Spleen (tissue), 7 donors: Measurements from ENCODE around the gene TEKT5.

Experiments used
- CTCF ChIP-seq, 11 experiments: fragments of 200-600 bp in 7 of 11; fragments of 450-650 bp in 4 of 11; sonication (generic) in 4 of 11; IDR thresholded peaks in 8 of 11; conservative IDR thresholded peaks in 3 of 11; 1 replicate in 7 of 11; 2 replicates in 4 of 11; pipeline versions ENCODE4 v1.4.0 to v1.8.0; 2016 to 2021; ENCODE audit warnings: antibody characterized with exemption in 11 of 11, inconsistent platforms in 4 of 11, mild to moderate bottlenecking in 1 of 11
- POLR2A ChIP-seq, 3 donors: fragments of 450-650 bp; IDR thresholded peaks; one replicate each; pipeline ENCODE4 v1.5.1; 2017; ENCODE audit warnings: antibody characterized with exemption in 3 of 3, mild to moderate bottlenecking in 1 of 3
- POLR2AphosphoS5 ChIP-seq, 3 donors: sonication (generic); formaldehyde crosslinking; IDR thresholded peaks; one replicate each; pipeline ENCODE4 v1.5.1; 2017; ENCODE audit warnings: antibody characterized with exemption in 3 of 3
- donor health status: DM: no; HTN: no; CAD: no; lungs with moderate emphysema.
- donor health status: DM: no; HTN: no; CAD: no.
- donor health status: DM: no; HTN: no; CAD: no.

- no peak for TF ChIP-seq CTCF (IDR thresholded peaks at IDR 0.05 in 8 of 11, conservative IDR thresholded peaks at IDR 0.05 in 3 of 11)
- no peak for TF ChIP-seq POLR2AphosphoS5 (IDR thresholded peaks at IDR 0.05)
- TF ChIP-seq POLR2A (IDR thresholded peaks at IDR 0.05), result no peak
Observed at GRCh38 chr16:10618710-10619209, 76.0 kb downstream of the TEKT5 start.
